ENCODE data around the gene CASKIN2. TPM values are rescaled to one million over a fixed set of nuclear protein-coding genes. Genes with fewer than 3 reads are reported as not detected.

CASKIN2 gene
- polyA plus RNA-seq, 3 donors, result 0.33 TPM; not detected in 2

- H3K27ac ChIP-seq (ENCODE audit: low read depth in 1 of 2, low read length in 2 of 2), result no peak within 1 kb of the TSS
- peak within 1 kb of the TSS; percentile 99 for H3K4me2 ChIP-seq (replicated peaks; ENCODE audit: extremely low read depth, low read length, poor library complexity, severe bottlenecking)
- intact Hi-C loops (cut with micrococcal nuclease), result no loop called here
- peaks cover 16 to 22% of the 10 kb centered on the region in 2 donors for H3K4me1 ChIP-seq (ENCODE audit: control insufficient read depth in 1 of 2, insufficient read depth in 2 of 2, low read length in 2 of 2)
- no peak within 1 kb of the TSS for H3K9ac ChIP-seq (ENCODE audit: insufficient read depth, low read length, poor library complexity, severe bottlenecking)
- Mint-ChIP-seq H3K27me3 (ENCODE audit: low read depth in 3 of 3) (peaks cover 14 to 25% (median 20%) of the 10 kb centered on the region in 3 donors), H3K4me1 (peaks cover 17% of the 10 kb centered on the region), H3K36me3 (peaks cover 10 to 13% of the 10 kb centered on the region in 2 donors), H3K27ac (peak within 1 kb of the TSS in 1 of 7 donors; percentile 25), H3K9me3 (peaks cover 0 to 6% (median 0%) of the 10 kb centered on the region in 7 donors), H3K4me3 (peak within 1 kb of the TSS; percentile 67 to 86)
- no peaks in the 10 kb centered on the region for H3K36me3 ChIP-seq (replicated peaks in 1 of 2; ENCODE audit: control insufficient read depth in 1 of 2, insufficient read depth in 2 of 2, low read length in 2 of 2)
- peak; percentile 41 for TF ChIP-seq CTCF (IDR thresholded peaks at IDR 0.05)
- H2AFZ ChIP-seq (ENCODE audit: insufficient read depth, low read depth, low read length, poor library complexity, severe bottlenecking), result peak within 1 kb of the TSS; percentile 93
- under 1% methylated on average over 85 of the region's 108 CpGs for WGBS (ENCODE audit: insufficient coverage)
- peaks cover 5 to 18% of the 10 kb centered on the region in 2 donors for H3K27me3 ChIP-seq (ENCODE audit: control insufficient read depth in 2 of 2, insufficient read depth in 2 of 2, low read length in 2 of 2)
- H3K79me2 ChIP-seq (ENCODE audit: insufficient read depth, low read length), result no peaks in the 10 kb centered on the region
- H4K20me1 ChIP-seq (ENCODE audit: insufficient read depth, low read length), result no peaks in the 10 kb centered on the region
- H3K9me3 ChIP-seq (replicated peaks in 1 of 2; ENCODE audit: control insufficient read depth in 1 of 2, insufficient read depth in 1 of 2, low read length in 2 of 2), result no peaks in the 10 kb centered on the region
- DNase-seq, result peak; percentile 48 to 60 (median 58)
- H3K4me3 ChIP-seq (replicated peaks in 1 of 3; ENCODE audit: low read depth in 2 of 3, low read length in 3 of 3), result peak within 1 kb of the TSS; percentile 63 to 88 (median 83)
These were observed 9.9 kb upstream of the CASKIN2 start, which contains the start of gene LLGL2 for GRCh38 chr17:75524970-75525805. TSS of gene LLGL2 (plus strand) at chr17:75525697. CDS start at chr17:75543427, 17,730 bp downstream.

GRCh38 chr17:75524269-75524969 lies 9.1 kb upstream of the CASKIN2 start:
- no peak for DNase-seq
- Mint-ChIP-seq H3K27ac (peak overlapping the region in 1 of 7 donors; percentile 50), H3K36me3 (peaks cover 12 to 16% of the 10 kb centered on the region in 2 donors), H3K4me1 (peaks cover 17% of the 10 kb centered on the region), H3K27me3 (ENCODE audit: low read depth in 3 of 3) (peaks cover 14 to 25% (median 20%) of the 10 kb centered on the region in 3 donors), H3K9me3 (peaks cover 0 to 6% (median 0%) of the 10 kb centered on the region in 7 donors), H3K4me3 (peak overlapping the region; percentile 67 to 75)
- no peaks in the 10 kb centered on the region for H3K9me3 ChIP-seq (replicated peaks in 1 of 2; ENCODE audit: control insufficient read depth in 1 of 2, insufficient read depth in 1 of 2, low read length in 2 of 2)
- no peak for TF ChIP-seq CTCF (IDR thresholded peaks at IDR 0.05)
- 24% methylated on average over 23 of the region's 24 CpGs for WGBS (ENCODE audit: insufficient coverage)
- H3K9ac ChIP-seq (ENCODE audit: insufficient read depth, low read length, poor library complexity, severe bottlenecking), result no peak overlapping the region
- peaks cover 16 to 22% of the 10 kb centered on the region in 2 donors for H3K4me1 ChIP-seq (ENCODE audit: control insufficient read depth in 1 of 2, insufficient read depth in 2 of 2, low read length in 2 of 2)
- H3K4me2 ChIP-seq (replicated peaks; ENCODE audit: extremely low read depth, low read length, poor library complexity, severe bottlenecking), result peak overlapping the region; percentile 99
- H3K79me2 ChIP-seq (ENCODE audit: insufficient read depth, low read length), result no peaks in the 10 kb centered on the region
- peak overlapping the region; percentile 93 for H2AFZ ChIP-seq (ENCODE audit: insufficient read depth, low read depth, low read length, poor library complexity, severe bottlenecking)
- no peaks in the 10 kb centered on the region for H4K20me1 ChIP-seq (ENCODE audit: insufficient read depth, low read length)
- peaks cover 5 to 18% of the 10 kb centered on the region in 2 donors for H3K27me3 ChIP-seq (ENCODE audit: control insufficient read depth in 2 of 2, insufficient read depth in 2 of 2, low read length in 2 of 2)
- intact Hi-C loops (cut with micrococcal nuclease), result no loop called here
- no peaks in the 10 kb centered on the region for H3K36me3 ChIP-seq (replicated peaks in 1 of 2; ENCODE audit: control insufficient read depth in 1 of 2, insufficient read depth in 2 of 2, low read length in 2 of 2)
- H3K4me3 ChIP-seq (replicated peaks in 1 of 3; ENCODE audit: low read depth in 2 of 3, low read length in 3 of 3), result peak overlapping the region; percentile 63 to 88 (median 83)
- no peak overlapping the region for H3K27ac ChIP-seq (ENCODE audit: low read depth in 1 of 2, low read length in 2 of 2)

Measured in CD14-positive monocyte (primary cell).